Activated T-cell treated with anti-CD3 and anti-CD28 coated beads, Interleukin-2, amount 50 U/mL, for 72 hours (primary cell): Measurements from ENCODE around the gene PI4KA. TPM values are rescaled to one million over a fixed set of nuclear protein-coding genes. Genes with fewer than 3 reads are reported as not detected.
"Not testable (repeated sequence)": the region's sequence is repeated elsewhere in the genome, so short reads cannot be mapped to it uniquely, and the experiment has no call there.

Experiments
- ATAC-seq, 2 donors: fragments of 150-1000 bp; cut with Tn5 transposase; replicated peaks in 1 of 2; 2 replicates each; pipeline ENCODE4 v1.10.0; 2021; ENCODE audit warnings: moderate library complexity in 2 of 2, mild to moderate bottlenecking in 1 of 2
- DNase-seq, 2 donors: peaks; one replicate each; pipeline ENCODE4 v3.0.0; 2021 to 2022; ENCODE audit warnings: mixed read lengths in 1 of 2
- H3K27ac Mint-ChIP-seq: one replicate; pipeline ENCODE4 v1.8.0; 2022; ENCODE audit warnings: mild to moderate bottlenecking, moderate library complexity, mixed read lengths
- H3K27me3 Mint-ChIP-seq: one replicate; pipeline ENCODE4 v1.8.0; 2022; ENCODE audit warnings: low read depth, mixed read lengths
- H3K36me3 Mint-ChIP-seq, 2 donors: one replicate each; pipeline ENCODE4 v1.8.0; 2022; ENCODE audit warnings: mixed read lengths in 2 of 2, mild to moderate bottlenecking in 1 of 2; ENCODE audit not compliant: insufficient read depth in 2 of 2
- H3K4me1 Mint-ChIP-seq: one replicate; pipeline ENCODE4 v1.8.0; 2022; ENCODE audit warnings: low read depth, mixed read lengths
- H3K4me3 Mint-ChIP-seq, 2 donors: one replicate each; pipeline ENCODE4 v1.8.0; 2022; ENCODE audit warnings: mild to moderate bottlenecking in 2 of 2, mixed read lengths in 2 of 2, moderate library complexity in 2 of 2
- H3K9me3 Mint-ChIP-seq, 2 donors: one replicate each; pipeline ENCODE4 v1.8.0; 2022; ENCODE audit warnings: mixed read lengths in 2 of 2
- total RNA-seq, 2 donors: library from RNA; stranded (reverse); gene quantifications; one replicate each; pipeline ENCODE4 v1.2.3, GENCODE V29; 2022

PI4KA gene
- total RNA-seq, 2 donors from 2014 or later, result 60.4 to 63.1 TPM

DNA sequence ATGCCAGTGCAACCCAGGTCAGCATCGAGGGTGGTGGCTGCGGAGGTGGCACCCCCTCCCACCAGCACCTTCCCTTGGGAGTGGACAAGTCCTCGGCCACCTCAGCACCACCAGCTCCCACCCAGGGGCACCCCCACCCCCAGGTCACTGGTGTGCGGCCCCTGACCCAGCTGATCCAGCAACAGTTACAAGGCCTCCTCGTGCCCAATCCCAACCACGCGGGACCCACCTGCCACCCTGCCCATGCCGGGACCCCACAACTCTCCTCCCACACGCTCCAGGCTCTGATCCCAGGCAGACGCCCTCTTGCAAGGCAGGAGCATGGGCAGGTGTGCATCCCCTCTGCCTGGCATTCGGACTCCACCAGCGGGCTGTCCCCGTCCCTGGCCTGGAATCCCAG, 189.8 kb downstream of the PI4KA start:
- H3K27me3 Mint-ChIP-seq, result peaks cover 12% of the 10 kb centered on the region
- not testable (repeated sequence) for H3K4me1 Mint-ChIP-seq

DNA sequence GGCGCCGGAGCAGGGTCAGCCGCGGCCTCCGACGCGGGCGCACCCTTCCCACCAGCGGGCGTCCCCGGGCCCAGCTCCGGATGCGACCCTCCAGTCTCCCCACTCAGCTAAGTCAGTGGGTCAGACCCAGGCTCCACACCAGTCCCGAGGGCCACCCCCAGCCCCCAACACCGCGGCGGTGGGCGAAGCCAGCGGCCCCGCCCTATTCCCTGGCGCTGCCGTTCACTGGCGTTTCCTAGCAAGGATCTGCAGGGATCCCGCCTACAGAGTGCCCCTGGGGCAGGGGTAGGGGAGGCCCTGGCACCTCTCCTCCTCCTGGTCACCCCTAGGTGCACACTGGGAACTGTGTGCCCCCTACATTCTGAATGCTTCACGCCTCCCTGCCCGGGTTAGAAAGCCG, 190.4 kb downstream of the PI4KA start:
- not testable (repeated sequence) for H3K36me3 Mint-ChIP-seq, H3K27me3 Mint-ChIP-seq, H3K9me3 Mint-ChIP-seq, H3K4me3 Mint-ChIP-seq, H3K4me1 Mint-ChIP-seq, DNase-seq, ATAC-seq, H3K27ac Mint-ChIP-seq

More for the DNA sequence above, 189.8 kb downstream of the PI4KA start:
- H3K4me3 Mint-ChIP-seq, H3K36me3 Mint-ChIP-seq, DNase-seq, H3K27ac Mint-ChIP-seq, H3K9me3 Mint-ChIP-seq, ATAC-seq: not testable (repeated sequence)

DNA sequence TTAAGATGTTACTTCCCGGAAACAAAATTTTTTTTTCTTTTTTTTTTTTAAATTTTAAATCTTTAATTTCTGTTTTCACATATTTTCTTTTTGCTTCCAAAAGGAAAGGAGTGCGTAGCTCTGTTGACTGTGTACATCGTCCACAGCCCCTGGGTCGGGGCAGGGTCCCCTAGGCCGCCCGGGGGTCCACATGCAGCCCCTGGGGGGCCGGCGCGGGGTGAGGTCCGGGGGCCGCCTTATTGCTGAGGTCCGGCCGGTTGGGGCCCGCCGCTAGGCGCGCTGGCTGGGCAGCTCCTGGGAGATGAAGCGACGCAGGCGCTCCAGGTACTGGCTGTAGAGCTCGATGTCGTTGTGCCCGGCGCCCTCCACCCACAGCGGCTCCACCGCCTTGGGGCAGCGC, 191.1 kb downstream of the PI4KA start:
- H3K27me3 Mint-ChIP-seq, H3K9me3 Mint-ChIP-seq, ATAC-seq, H3K27ac Mint-ChIP-seq, H3K4me1 Mint-ChIP-seq, DNase-seq, H3K36me3 Mint-ChIP-seq, H3K4me3 Mint-ChIP-seq: not testable (repeated sequence)

DNA sequence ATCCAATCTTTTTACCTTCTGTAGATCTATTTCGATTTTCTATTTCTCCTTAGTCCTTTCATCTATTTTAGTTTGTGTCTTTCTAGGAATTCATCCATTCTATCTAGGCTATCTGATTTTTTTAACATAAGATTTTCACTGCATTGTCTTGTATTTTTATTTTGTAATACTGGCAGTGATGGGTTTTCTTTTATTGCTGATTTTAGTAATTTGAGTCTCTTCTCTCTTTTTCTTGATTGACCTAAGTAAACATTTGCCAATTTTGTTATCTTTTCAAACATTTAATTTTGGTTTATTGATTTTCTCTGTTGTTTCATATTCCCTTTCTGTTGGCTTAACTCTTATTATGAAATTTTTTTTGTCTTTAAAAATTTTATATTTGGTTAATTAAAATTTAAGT, 192.1 kb downstream of the PI4KA start:
- no peak for ATAC-seq
- peaks cover 3 to 6% of the 10 kb centered on the region in 2 donors for H3K9me3 Mint-ChIP-seq
- no peaks in the 10 kb centered on the region for H3K4me1 Mint-ChIP-seq
- DNase-seq, result no peak
- no peak overlapping the region for H3K27ac Mint-ChIP-seq
- peaks cover 0 to 6% of the 10 kb centered on the region in 2 donors for H3K36me3 Mint-ChIP-seq
- peaks cover 2% of the 10 kb centered on the region for H3K27me3 Mint-ChIP-seq
- H3K4me3 Mint-ChIP-seq, result no peak overlapping the region

DNA sequence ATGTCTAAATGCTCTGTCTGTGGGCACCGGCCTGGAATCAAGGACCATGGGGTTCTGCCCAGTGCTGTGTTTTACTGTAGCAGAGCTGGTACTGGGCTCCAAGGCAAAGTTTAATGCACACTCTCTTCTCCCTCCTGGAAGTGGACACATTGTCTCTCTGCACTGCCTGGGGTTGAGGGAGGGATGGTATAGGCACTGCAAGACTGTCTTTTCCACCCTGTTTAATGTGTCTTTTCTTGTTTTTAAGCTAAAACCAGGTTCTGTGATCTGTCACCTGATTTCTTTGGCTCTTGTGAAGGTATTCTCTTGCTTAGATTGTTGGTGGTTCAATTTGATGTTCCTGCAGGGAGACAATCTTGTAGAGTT, 194.0 kb downstream of the PI4KA start:
- Mint-ChIP-seq H3K27ac (no peak overlapping the region), H3K27me3 (peaks cover 14% of the 10 kb centered on the region), H3K4me1 (no peaks in the 10 kb centered on the region), H3K36me3 (peaks cover 0 to 6% of the 10 kb centered on the region in 2 donors), H3K9me3 (peaks cover 3 to 6% of the 10 kb centered on the region in 2 donors), H3K4me3 (no peak overlapping the region)
- no peak for ATAC-seq
- no peak for DNase-seq

DNA sequence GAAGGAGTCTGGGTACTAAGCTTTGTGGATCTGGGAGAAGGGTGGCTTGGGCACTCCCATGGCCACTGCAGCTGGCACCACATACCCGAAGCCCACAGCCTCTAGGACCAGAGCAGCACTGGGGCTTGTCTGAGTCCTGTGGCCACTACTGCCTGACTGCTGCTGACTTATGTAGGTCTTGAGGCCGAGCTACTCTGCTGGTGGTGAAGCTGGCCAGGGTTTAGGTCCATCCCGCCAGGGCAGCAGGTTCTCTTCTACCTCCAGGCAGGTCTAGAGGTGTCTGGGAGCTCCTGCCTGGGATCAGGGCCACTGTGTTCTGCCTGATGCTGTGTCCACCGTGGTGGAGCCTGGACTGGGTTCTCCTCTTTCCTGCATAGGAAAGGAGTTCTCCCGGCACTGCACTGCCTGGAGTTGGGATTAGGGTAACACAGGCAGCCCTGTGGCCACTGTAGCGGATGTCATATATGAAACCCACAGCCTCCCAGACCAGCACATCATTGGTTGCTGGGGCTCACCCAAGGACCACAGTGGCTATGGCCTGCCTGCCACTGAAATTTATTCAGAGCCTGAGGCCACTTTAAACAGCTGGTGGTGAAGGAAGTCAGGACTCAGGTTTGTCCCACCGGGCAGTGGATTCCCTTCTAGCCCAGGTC, 194.5 kb downstream of the PI4KA start:
- no peak overlapping the region for H3K4me3 Mint-ChIP-seq
- DNase-seq (no peak), ATAC-seq (no peak)
- H3K36me3 Mint-ChIP-seq, result peaks cover 0 to 6% of the 10 kb centered on the region in 2 donors
- no peaks in the 10 kb centered on the region for H3K4me1 Mint-ChIP-seq
- no peak overlapping the region for H3K27ac Mint-ChIP-seq
- H3K9me3 Mint-ChIP-seq, result peaks cover 3 to 6% of the 10 kb centered on the region in 2 donors
- peaks cover 17% of the 10 kb centered on the region for H3K27me3 Mint-ChIP-seq

DNA sequence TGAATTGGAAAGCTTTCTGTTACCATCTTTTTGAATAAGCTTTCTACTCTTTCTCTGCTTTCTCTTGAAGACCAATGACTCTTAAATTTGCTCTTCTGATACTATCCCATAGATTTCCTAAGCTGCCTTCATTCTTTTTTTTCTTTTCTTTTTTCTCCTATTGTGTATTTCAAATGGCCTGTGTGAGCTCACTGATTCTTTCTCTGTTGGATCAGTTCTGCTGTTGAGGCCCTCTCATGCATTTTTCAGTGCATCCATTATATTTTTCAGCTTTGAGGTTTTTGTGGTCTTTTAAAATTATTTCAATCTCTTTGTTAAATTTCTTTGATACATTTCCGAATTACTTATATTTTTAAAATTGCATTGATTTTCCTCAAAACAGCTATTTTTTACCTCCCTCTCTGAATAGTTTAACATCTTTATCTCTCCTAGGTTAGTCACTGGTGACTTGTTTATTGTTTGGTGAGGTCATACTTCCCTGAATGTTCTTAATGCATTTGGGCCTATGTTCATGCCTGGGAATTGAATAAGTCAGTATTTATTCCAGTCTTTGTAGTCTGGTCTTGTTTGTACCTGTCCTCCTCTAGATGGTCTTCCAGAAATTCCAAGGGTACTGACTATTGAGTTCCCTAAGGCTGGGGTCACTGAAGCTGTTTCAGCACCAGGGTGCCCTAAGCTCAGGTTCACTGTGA, 195.3 kb downstream of the PI4KA start:
- DNase-seq, result no peak
- Mint-ChIP-seq H3K4me3 (no peak overlapping the region), H3K9me3 (peaks cover 3 to 6% of the 10 kb centered on the region in 2 donors), H3K4me1 (no peaks in the 10 kb centered on the region), H3K27me3 (peaks cover 25% of the 10 kb centered on the region), H3K27ac (no peak overlapping the region), H3K36me3 (peaks cover 0 to 6% of the 10 kb centered on the region in 2 donors)
- no peak for ATAC-seq

DNA sequence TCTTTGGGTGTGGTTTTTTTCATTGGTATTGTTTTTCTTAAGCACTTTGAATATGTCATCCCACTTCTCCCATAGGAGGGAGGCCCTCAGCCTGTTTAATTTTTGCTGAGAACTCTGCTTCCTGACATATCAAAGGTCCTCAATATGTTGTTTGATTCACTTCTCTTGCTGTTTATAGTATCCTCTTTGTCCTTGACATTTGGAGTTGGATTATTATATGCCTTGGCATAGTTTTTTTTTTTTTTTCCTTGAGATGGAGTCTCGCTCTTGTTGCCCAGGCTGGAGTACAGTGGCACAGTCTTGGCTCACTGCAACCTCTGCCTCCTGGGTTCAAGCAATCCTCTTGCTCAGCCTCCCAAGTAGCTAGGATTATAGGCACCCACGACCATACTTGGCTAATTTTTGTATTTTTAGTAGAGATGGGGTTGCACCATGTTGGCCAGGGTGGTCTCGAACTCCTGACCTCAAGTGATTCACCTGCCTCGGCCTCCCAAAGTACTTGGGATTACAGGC, 196.0 kb downstream of the PI4KA start:
- not testable (repeated sequence) for H3K36me3 Mint-ChIP-seq, H3K4me3 Mint-ChIP-seq, ATAC-seq, H3K9me3 Mint-ChIP-seq, DNase-seq, H3K27ac Mint-ChIP-seq, H3K4me1 Mint-ChIP-seq
- peaks cover 32% of the 10 kb centered on the region for H3K27me3 Mint-ChIP-seq

DNA sequence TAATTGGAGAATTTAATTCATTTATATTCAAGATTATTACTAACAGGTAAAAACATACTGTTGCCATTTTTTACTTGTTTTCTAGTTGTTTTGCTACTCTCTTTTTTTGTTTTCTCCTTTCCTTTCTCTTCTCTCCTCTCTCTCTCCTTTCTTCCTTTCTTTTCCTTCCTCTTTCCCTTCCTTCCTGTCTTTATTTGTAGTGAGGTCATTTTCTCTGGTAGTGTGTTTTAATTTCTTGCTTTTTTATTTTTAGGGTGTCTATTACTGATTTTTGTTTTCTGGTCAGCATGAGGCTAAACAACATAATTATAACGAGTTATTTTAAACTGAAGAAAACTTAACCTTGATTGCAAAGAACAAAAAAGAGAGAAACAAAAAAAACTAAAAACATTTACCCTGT, 197.1 kb downstream of the PI4KA start:
- Mint-ChIP-seq H3K27me3 (peaks cover 38% of the 10 kb centered on the region), H3K36me3 (peaks cover 0 to 6% of the 10 kb centered on the region in 2 donors), H3K9me3 (peaks cover 3 to 6% of the 10 kb centered on the region in 2 donors), H3K27ac (no peak overlapping the region), H3K4me3 (no peak overlapping the region), H3K4me1 (no peaks in the 10 kb centered on the region)
- ATAC-seq (no peak), DNase-seq (no peak)

DNA sequence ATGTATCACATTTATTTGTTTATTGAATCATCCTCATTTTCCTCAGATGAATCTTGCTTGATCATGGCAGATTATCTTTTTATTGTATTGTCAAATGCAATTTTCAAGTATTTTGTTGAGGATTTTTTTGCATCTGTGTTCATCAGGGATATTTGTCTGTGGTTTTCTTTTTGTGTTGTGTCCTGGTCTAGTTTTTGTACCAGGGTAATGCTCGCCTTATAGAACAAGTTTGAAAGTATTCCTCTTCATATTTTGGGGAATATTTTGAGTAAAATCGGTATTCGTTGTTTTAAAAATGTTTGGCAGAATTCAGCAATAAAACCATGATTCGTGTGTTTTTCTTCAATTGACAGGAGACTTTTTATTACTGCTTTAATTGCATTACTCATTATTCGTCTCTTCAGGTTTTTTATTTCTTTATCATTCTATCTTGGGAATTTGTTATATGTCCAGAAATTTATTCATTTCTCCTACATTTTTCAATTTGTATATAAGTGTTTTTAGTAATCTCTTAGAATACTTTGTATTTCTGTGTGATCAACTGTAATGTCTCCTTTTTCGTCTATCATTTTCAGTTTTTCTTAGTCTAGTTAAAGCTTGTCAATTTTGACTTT, 198.1 kb downstream of the PI4KA start:
- Mint-ChIP-seq H3K4me3 (no peak overlapping the region), H3K4me1 (no peaks in the 10 kb centered on the region), H3K36me3 (peaks cover 0 to 6% of the 10 kb centered on the region in 2 donors), H3K27ac (no peak overlapping the region), H3K9me3 (peaks cover 3 to 6% of the 10 kb centered on the region in 2 donors), H3K27me3 (peaks cover 38% of the 10 kb centered on the region)
- ATAC-seq (no peak), DNase-seq (no peak)

DNA sequence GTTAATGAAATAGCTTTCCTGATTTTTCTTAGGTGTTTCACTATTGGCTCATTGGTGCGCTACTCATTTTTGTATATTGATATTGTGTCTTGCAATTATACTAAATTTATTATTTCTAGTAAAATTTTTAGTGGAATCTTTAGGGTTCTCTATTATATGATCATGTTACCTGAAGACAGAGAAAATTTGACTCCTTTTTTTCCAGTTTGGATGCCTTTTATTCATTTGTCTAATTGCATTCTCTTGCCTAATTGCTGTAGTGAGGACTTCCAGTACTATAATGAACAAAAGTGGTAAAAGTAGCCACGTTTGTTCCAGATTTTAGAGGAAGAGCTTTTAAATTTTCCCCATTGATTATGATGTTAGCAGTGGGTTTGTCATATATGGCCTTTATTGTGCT, 198.7 kb downstream of the PI4KA start:
- Mint-ChIP-seq H3K27ac (no peak overlapping the region), H3K9me3 (peaks cover 3 to 6% of the 10 kb centered on the region in 2 donors), H3K36me3 (peaks cover 0 to 6% of the 10 kb centered on the region in 2 donors), H3K4me1 (no peaks in the 10 kb centered on the region), H3K27me3 (peaks cover 38% of the 10 kb centered on the region), H3K4me3 (no peak overlapping the region)
- ATAC-seq, result no peak
- no peak for DNase-seq

DNA sequence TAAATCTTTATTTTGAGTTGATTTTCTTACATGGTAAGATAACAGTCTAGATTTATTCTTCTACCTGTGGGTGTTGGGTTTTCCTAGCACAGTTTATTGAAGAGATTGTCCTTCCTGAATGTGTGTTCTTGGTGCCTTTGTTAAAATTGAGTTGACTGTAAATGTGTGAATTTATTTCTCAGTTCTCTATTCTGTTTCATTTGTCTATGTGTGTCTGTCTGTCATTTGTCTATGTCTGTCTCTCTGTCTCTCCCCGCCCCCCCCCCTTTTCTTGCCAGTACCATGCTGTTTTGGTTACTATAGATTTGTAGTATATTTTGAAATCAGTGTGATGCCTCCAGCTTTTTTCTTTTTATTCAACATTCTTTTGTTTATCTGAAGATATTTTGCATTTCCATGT, 199.4 kb downstream of the PI4KA start:
- no peaks in the 10 kb centered on the region for H3K4me1 Mint-ChIP-seq
- H3K4me3 Mint-ChIP-seq, result no peak overlapping the region
- H3K36me3 Mint-ChIP-seq, result peaks cover 0 to 6% of the 10 kb centered on the region in 2 donors
- H3K27ac Mint-ChIP-seq, result no peak overlapping the region
- no peak for ATAC-seq
- H3K9me3 Mint-ChIP-seq, result peaks cover 3 to 6% of the 10 kb centered on the region in 2 donors
- DNase-seq, result no peak
- peaks cover 38% of the 10 kb centered on the region for H3K27me3 Mint-ChIP-seq

DNA sequence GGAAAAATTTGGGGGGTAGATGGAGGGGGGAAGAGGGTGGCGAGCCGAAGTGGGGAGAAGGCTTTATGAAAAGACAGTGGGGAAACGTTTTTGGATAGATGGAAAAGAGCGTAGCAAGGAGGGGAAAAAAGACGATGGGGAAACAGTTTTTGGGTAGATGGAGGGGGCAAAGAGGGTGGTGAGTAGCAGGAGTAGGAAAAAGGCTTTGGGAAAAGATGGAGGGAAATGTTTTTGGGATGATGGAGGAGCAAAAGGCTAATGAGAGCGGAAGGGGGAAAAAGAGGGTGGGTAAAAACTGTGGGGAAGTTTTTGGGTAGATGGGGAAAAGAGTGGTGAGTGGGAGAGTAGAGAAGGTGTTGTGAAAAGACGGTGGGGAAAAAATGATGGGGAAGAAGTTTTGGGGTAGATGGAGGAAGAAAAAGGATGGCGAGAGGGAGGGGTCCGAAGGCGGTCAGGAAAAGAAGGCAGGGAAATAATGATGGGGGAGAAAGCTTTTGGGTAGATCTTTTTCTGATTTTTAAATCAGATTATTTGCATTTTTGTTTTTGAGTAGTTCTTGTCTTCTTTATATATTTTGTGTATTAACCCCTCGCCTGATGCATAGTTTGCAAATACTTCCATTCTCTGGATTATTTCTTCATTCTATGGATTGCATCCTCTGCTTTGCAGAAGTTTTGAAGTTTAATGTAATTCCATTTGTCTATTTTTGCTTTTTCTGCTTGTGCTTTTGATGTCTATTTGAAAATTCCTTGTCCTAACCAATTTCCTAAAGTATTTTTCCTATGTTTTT, 200.0 kb downstream of the PI4KA start:
- no peaks in the 10 kb centered on the region for H3K4me1 Mint-ChIP-seq
- peaks cover 38% of the 10 kb centered on the region for H3K27me3 Mint-ChIP-seq
- no peak overlapping the region for H3K27ac Mint-ChIP-seq
- peaks cover 0 to 5% of the 10 kb centered on the region in 2 donors for H3K36me3 Mint-ChIP-seq
- no peak for DNase-seq
- no peak for ATAC-seq
- H3K4me3 Mint-ChIP-seq, result no peak overlapping the region
- peaks cover 3 to 6% of the 10 kb centered on the region in 2 donors for H3K9me3 Mint-ChIP-seq
